ENCODE results near the gene ZCCHC2.

The ZCCHC2 gene

GRCh38 chr18:62539284-62540165 is 16.7 kb downstream of the ZCCHC2 start:
- DNase-seq = no peak

DNA sequence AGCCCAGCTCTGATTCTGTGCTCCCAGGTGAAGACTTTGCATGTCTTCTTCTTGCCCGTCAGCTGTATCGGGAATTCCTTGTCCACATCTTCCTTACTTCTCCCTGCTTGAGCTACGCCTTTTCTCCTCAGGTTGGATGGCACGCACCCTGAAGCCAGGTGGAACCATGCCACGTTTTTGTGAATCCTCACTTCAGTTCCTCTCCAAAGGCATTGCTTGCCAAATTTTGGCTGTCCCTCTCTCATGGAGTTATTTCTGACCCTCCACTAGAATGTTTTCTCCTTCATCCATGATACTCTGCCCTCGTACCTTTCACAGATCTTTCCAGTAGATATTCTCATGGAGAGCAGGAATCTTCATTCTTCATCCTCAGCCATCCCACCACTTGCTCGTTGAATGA is 20.2 kb downstream of the ZCCHC2 start:
- DNase-seq = no peak

- DNase-seq = no peak
Measured at GRCh38 chr18:62545098-62545497, 22.3 kb downstream of the ZCCHC2 start.

DNA sequence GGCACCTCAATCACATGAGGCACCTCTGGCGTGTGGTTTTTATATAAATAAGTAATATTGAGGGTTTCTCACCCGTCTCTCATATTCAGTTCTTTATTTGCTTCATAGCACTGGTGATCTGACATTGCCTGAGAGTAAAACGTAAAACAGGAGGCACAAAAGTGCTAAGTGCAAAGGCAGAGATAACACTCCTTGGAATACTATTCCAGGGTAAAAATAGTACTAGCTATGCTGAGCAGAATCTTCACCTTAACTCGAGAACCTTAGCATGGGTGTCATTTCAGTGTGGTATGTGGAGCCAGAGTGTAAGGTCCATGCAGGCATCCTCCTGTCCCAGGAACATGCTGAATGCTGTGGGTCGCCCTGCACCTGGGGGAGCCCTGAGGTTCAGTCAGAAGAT is 26.9 kb downstream of the ZCCHC2 start:
- DNase-seq = no peak

GRCh38 chr18:62550746-62551145 is 27.9 kb downstream of the ZCCHC2 start:
- no peak for DNase-seq

DNA sequence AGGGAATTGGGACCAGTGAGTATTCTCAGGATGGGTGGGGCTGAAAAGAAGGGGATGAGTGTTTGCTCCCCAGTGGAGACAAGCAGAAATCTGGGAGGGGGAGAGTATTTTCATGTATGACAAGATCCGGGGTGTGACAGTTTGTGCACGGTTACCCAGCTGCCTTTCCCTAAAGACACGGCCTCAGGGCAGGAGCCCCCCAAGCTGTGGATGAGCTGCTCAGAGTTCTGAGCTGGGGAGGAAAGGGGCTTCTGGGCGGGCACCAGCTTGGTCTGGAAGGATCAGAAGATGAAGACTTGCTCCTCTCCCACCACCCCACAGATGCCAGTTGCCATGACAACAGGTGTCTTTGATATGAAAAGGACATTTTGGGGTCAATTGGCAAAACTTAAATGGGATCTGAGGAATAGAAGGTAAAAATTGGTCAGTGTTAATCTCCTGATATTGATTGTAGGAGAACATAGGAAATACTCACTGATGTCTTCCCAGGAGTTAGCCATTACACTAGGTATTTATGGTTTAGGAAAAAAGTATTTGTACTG is 29.2 kb downstream of the ZCCHC2 start:
- no peak for DNase-seq

GRCh38 chr18:62554061-62554815 is 31.4 kb downstream of the ZCCHC2 start:
- DNase-seq = no peak

DNA sequence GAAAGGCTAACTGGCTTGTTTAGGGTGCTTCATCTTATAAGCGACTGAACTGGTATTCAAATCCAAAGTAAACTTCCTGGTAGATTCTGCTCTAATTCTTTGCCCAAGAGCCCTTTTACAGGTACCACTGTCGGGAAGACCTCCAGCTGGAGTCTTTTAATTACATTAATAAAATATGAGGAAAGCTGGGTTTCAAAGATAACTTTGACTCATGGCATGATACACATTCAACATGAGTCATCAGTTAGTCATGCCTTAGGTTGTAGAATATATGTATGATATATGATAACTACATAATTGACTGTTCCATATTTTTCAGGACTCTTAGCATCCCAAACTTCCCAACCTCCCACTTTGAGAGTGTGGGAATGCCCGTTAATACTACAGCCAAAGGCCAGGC is 32.3 kb downstream of the ZCCHC2 start:
- DNase-seq = no peak

GRCh38 chr18:62556397-62556796 is 33.6 kb downstream of the ZCCHC2 start:
- DNase-seq = no peak

DNA sequence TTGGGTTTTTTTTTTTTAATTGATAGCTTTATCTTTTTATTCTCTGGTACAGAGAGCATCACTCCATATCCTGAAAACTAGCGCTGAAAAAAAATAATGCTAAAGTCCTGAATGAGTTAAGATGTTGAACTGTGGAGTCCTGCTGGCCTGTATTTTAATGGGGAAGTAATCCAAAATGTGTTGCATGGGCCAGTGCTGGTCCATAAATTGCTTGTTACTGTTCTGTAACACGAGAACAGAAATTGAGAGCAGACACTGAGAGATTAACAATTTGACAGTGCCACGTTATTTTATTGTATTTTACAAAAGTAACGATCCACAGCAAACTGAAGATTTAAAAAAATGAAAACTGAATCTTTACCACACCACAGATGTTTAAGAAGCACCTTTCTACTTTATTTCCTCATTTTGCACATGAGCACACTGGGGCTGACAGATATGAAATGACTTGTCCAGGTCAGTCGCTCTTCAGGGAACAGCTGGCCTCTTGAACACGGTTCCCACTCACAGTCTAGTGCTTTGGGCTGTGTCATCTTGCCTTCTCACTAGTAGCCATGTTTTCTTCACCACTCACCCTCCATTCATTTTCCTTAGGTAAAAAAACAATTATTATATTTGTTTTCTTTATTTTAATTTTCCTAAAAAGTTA is 35.3 kb downstream of the ZCCHC2 start:
- DNase-seq = no peak

- DNase-seq = no peak
Measured at GRCh38 chr18:62564044-62564443, 41.2 kb downstream of the ZCCHC2 start.

DNA sequence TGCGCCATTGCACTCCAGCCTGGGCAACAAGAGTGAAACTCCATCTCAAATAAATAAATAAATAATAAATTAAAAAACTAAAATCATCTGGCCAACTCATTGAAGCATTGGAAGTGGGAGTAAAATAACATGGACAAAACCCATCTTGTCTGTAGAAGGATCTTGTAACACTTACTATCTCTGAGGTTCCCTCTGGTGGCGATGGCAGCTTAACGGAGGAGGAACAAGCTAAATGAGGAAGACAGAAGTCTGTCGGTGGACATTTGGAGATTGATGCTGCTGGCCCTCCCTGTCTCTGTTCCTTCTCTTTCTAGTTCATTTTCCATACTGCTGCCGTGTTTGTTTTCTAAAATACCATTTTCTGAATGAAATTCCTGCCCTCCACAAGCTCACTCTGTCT is 43.4 kb downstream of the ZCCHC2 start:
- peak; percentile 32 for DNase-seq

- DNase-seq = no peak
Measured at GRCh38 chr18:62566818-62567217, 44.0 kb downstream of the ZCCHC2 start.

DNA sequence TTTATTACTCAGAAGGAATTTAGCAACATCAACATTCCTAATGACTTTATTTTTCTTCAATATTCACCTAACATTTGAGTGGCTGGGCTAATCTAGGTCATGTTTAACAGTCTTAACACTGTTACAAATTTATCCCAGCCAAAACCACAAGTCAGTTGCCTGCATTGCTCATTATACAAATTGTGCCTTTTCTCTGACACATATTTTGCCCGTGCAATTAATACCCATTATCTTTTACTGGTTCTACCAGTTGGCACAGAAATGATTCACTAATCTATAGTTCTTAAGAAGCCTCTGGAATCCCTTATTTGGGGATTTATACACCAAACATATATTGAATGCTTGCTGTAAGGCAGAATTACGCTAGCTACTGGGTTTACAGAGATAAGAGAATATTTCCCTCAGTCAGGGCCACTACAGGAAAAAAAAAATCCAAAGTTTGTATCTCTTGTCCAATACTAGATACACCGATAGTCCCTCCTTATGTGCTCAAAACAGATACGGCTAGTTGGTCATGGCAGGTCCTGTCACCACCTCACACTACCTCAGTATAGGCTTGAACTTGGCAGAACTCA is 46.3 kb downstream of the ZCCHC2 start:
- no peak for DNase-seq

- no peak for DNase-seq
Measured at GRCh38 chr18:62571037-62571436, 48.2 kb downstream of the ZCCHC2 start.

- DNase-seq = no peak
Measured at GRCh38 chr18:62571648-62572047, 48.8 kb downstream of the ZCCHC2 start.

DNA sequence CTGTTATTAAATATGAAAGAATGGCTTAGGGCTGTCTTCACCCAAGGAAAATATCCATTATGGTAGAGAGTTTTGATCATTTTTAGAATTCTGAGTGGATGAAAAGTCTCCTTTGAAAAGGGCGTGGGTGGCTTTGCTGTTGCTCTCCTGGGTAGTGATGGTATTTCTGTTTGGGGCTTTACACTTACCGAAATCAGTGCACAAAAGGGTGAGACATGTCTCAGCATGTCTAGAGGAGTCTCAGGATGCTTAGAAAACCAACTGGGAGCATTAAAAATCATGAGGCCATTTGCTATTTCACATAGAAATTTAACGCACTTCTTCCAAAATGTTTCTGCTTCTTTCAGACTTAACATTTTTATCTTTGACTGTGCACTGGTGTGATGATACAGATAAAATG is 49.6 kb downstream of the ZCCHC2 start:
- no peak for DNase-seq

DNA sequence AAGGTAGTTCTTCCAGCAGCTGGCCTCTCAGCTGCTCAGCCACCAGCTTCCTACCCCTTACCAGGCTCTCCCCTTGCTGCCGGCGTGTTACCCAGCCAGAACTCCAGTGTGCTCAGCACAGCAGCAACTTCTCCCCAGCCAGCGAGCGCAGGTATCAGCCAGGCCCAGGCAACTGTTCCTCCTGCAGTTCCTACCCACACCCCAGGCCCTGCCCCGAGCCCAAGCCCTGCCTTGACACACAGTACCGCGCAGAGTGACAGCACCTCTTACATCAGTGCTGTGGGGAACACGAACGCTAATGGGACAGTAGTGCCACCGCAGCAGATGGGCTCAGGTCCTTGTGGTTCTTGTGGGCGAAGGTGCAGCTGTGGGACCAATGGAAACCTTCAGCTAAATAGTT is 52.0 kb downstream of the ZCCHC2 start:
- DNase-seq = no peak

DNA sequence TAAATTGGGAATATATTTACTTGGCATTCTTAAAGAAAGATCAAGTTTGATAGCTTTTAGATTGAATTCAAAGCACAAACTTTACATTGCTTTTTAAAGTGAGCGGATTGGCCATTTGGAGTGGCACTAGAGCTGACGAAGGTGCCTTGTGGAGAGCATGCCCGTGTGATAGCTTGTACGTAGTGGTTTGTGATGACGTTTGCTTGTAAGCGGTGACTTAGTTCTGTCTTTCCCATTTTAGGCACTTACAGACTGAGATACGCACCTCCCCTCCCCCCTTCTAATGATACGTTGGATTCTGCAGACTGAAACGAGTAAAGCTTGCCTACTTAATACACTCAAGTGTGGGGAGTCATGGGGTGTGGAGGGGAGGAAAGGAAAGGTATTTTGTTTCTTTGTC is 53.4 kb downstream of the ZCCHC2 start:
- DNase-seq = no peak

- DNase-seq = no peak
Measured at GRCh38 chr18:62576845-62577512, 54.2 kb downstream of the ZCCHC2 start.

GRCh38 chr18:62577765-62578164 is 54.9 kb downstream of the ZCCHC2 start:
- DNase-seq = no peak

- no peak for DNase-seq
Measured at GRCh38 chr18:62578980-62579511, 56.2 kb downstream of the ZCCHC2 start.

Data from CD4-positive, alpha-beta T cell treated with Interferon gamma for 1 hour (primary cell).